GM12874 (cell line): Measurements from ENCODE around the gene RAPGEF2.

Experiments used
- TF ChIP-seq, protein P1 (sequence below): IDR thresholded peaks from 2 replicates; pipeline ENCODE4 v1.5.1; 2011; ENCODE audit warnings: low read depth, mild to moderate bottlenecking, control low read depth, low read length, moderate library complexity; ENCODE audit not compliant: insufficient read depth

RAPGEF2 gene, protein sequence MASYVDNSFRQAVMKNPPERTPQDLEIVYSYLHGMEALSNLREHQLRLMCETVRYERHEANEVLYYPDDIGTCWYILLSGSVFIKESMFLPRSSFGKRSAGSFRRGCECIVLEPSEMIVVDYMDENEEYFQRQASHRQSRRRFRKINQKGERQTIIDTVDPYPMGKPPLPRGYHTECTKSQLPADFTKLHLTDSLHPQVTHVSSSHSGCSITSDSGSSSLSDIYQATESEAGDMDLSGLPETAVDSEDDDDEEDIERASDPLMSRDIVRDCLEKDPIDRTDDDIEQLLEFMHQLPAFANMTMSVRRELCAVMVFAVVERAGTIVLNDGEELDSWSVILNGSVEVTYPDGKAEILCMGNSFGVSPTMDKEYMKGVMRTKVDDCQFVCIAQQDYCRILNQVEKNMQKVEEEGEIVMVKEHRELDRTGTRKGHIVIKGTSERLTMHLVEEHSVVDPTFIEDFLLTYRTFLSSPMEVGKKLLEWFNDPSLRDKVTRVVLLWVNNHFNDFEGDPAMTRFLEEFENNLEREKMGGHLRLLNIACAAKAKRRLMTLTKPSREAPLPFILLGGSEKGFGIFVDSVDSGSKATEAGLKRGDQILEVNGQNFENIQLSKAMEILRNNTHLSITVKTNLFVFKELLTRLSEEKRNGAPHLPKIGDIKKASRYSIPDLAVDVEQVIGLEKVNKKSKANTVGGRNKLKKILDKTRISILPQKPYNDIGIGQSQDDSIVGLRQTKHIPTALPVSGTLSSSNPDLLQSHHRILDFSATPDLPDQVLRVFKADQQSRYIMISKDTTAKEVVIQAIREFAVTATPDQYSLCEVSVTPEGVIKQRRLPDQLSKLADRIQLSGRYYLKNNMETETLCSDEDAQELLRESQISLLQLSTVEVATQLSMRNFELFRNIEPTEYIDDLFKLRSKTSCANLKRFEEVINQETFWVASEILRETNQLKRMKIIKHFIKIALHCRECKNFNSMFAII (N-terminal part only)

DNA sequence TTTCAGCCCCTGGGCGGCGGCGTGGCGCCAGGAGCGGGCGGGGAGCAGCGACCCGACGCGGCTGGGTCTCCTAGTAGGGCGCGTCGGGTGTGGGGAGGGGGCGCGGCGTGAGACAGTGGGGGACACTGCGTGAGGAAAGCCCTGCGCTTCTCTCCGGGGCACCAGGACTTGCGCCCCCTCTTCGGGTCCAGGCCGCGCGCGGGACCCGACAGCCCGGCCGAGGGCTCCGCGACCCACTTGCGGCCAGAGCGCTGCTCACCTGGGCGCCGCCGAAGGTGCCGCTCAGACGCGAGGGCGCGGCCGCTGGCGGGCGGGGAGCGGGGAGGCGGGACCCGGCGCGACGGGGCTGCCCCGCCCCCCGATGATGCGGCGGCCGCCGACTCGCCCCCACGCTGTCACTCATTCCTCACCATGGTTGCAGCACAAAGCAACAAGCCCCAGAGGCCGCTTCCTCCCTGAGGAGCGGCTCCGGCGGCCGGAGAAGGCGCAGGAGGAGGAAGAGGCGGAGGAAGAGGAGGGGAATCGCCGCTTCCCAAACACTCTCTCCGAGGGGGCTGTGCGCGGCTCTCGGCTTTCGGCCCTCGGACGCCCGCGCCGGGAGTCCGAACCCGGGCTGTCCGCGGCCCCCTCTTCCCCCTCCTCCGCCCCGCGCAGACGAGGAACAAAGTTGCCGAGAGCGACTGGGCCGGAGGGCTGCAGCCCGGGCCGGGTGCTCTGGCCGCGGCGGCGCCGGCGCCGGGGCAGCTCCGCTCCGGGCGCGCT lies at the start of gene RAPGEF2:
RAPGEF2 (plus strand) TSS at position 458 of the 762 bp plus-strand sequence. CDS start 1,084 bp downstream, outside the sequence.
- TF ChIP-seq, protein P1, sequence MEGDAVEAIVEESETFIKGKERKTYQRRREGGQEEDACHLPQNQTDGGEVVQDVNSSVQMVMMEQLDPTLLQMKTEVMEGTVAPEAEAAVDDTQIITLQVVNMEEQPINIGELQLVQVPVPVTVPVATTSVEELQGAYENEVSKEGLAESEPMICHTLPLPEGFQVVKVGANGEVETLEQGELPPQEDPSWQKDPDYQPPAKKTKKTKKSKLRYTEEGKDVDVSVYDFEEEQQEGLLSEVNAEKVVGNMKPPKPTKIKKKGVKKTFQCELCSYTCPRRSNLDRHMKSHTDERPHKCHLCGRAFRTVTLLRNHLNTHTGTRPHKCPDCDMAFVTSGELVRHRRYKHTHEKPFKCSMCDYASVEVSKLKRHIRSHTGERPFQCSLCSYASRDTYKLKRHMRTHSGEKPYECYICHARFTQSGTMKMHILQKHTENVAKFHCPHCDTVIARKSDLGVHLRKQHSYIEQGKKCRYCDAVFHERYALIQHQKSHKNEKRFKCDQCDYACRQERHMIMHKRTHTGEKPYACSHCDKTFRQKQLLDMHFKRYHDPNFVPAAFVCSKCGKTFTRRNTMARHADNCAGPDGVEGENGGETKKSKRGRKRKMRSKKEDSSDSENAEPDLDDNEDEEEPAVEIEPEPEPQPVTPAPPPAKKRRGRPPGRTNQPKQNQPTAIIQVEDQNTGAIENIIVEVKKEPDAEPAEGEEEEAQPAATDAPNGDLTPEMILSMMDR = no peak

DNA sequence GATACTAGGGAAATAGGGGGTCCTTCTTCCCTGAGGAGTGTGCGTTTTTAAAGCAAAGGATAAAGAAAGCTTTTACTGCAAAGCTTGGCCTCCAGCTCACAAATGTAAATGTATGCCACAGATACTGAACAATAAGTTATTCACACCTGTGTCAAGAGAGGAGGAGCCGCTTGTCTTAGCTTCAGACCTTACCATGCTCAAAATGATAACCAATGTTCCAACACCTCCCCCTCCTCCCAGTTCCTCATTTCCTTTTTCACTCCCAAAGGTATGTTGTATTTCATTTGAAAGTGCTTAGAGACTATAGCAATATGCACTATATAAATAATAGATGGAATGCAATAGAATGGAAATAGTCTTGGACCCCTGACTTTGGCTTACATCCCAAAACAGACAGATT lies 47.0 kb upstream of the RAPGEF2 start:
- TF ChIP-seq, protein P1 = no peak

DNA sequence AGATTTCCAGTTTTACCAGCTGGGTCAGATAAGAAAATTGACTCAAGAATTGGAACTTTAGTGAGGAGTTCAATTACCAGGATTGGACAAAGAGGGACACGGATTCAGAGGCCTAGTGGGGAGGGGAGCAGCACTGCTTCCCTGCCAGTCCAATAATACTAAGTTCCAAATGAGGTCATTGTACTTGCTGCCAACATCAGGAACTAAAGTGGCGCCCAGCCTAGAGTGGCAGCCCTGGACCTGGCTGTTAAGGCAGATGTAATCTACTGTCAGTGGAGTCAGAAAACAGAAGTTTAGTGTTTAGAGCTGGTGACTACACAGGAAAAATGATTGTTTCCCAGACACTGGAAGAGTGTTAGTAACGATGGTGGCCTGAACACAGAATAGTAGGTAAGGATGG lies 42.7 kb upstream of the RAPGEF2 start:
- TF ChIP-seq, protein P1 = no peak

DNA sequence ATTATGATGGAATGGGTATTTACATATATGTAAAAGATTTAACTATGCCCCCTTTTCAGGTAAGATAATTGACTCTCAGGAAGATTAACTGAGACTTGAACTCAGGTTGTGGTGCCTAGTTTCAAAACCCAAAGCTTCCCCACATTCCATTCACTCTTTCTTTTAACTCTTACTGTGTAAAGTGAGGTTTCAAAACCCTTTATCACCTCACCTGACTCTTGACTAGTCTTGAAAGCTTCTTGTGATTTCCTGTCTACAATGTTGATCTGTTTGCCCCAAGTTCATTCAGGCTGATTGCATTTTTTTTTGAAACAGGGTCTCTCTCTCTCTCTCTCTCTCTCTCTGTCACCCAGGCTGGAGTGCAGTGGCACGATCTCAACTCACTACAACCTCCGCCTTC lies 40.5 kb upstream of the RAPGEF2 start:
- TF ChIP-seq, protein P1 = no peak

DNA sequence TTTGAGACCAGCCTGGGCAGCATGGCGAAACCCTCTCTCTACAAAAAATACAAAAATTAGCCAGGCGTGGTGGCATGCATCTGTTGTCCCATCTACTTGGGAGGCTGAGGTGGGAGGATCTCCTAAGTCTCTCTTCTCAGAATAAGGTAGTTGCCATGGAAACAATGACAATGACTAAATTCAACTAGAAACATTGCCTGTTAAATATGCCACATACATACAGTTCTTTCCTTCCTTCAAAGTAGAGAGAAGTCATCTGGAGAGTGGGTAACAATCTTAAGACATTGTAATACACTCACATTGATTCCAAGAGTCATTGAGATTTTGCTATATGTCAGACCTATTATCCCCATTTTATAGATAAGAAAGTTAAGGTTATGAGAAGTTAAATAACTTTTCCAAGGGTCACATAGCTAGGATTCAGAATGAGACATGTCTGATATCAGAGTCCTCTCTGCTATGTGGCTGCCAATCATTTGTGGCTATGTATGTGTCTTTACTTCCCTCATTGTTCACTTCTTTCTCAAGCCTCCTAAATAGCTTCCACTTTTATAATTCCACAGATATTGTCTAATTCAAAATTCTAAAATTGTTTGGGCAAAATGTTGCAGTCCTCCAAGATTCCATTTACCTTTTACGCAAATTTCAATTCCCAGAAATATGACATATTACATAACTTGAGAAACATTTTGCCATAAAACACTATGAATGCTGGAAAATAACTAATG lies 37.2 kb upstream of the RAPGEF2 start:
- TF ChIP-seq, protein P1 = no peak

DNA sequence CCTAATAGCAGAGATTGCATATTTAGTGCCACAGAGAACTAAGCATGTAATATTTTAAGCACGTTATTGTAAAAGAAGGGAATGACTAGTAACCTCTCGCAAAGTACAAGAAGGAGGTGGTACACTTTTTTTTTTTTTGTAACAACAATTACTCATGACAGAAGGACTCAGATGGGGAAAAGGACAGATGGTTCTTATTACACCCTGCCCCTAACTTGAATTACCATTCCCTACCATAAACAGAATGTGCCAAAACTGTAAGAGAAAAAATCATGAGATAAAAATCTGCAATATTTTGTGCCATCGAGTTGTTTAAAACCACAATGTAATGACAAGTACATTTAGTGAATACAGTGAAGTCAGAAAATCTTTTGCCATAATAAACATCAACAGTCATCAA lies 33.0 kb upstream of the RAPGEF2 start:
- TF ChIP-seq, protein P1 = no peak
